GM12878 (cell line): ENCODE measurements around the gene CMTM3. TPM values are rescaled to one million over a fixed set of nuclear protein-coding genes. Genes with fewer than 3 reads are reported as not detected.

Source experiments
- ATAC-seq: fragments of 200-7000 bp; cut with Tn5 transposase; 3 replicates; pipeline ENCODE4 v1.9.1; 2020; ENCODE audit warnings: mild to moderate bottlenecking, moderate library complexity
- BruUV-seq: library from RNA; stranded (reverse); fragments of 400-500 nt; replicated peaks from 2 replicates; lab custom pipeline; 2021; lab: Mats Ljungman, UMichigan
- CTCF ChIA-PET: fragments of 300-600 bp; sonication (Branson Sonifier 250); formaldehyde crosslinking; extraction: SDS; loops from one replicate; lab custom pipeline; 2021; ENCODE audit warnings: inconsistent platforms; lab: Yijun Ruan, JAX
- POLR2A ChIA-PET: fragments of 350-600 bp; formaldehyde crosslinking; extraction: SDS; loops from one replicate; lab custom pipeline; 2021; ENCODE audit warnings: inconsistent platforms; lab: Charles Lee
- RAD21 ChIA-PET: fragments of 300-600 bp; sonication (Branson Sonifier 250); formaldehyde crosslinking; loops from one replicate; lab custom pipeline; 2023; ENCODE audit warnings: antibody characterized with exemption; ENCODE audit not compliant: unreplicated experiment; lab: Charles Lee
- SMC1A ChIA-PET: fragments of 300-600 bp; sonication (Branson Sonifier 250); formaldehyde crosslinking; loops from one replicate; lab custom pipeline; 2023; ENCODE audit not compliant: unreplicated experiment, uncharacterized antibody; lab: Charles Lee
- DNase-seq: peaks from one replicate; pipeline ENCODE4 v3.0.0-alpha.2; 2011; ENCODE audit warnings: low read depth, low spot score
- FAIRE-seq: peaks from 3 replicates; lab custom pipeline; 2011; peaks lifted over from hg19 to GRCh38; lab: Jason Lieb, UNC
- H2AFZ ChIP-seq: 2 replicates; pipeline ENCODE4 v1.6.0; 2011; ENCODE audit warnings: low read depth, low read length, control low read depth; ENCODE audit not compliant: control insufficient read depth
- H3K27ac ChIP-seq: 2 replicates; pipeline ENCODE4 v1.5.1; 2011; ENCODE audit warnings: control low read depth; ENCODE audit not compliant: control insufficient read depth, insufficient read depth
- H3K27me3 ChIP-seq, 2 experiments: replicated peaks in 1 of 2; 2 replicates each; pipeline versions ENCODE4 v1.6.0 to v1.6.1; 2011; ENCODE audit warnings: low read length in 1 of 2; ENCODE audit not compliant: control insufficient read depth in 2 of 2, insufficient read depth in 2 of 2
- H3K36me3 ChIP-seq, 2 experiments: 2 replicates each; pipeline ENCODE4 v1.5.1; 2011; ENCODE audit warnings: low read length in 1 of 2; ENCODE audit not compliant: control insufficient read depth in 2 of 2, insufficient read depth in 2 of 2
- H3K4me1 ChIP-seq: 2 replicates; pipeline ENCODE4 v1.6.1; 2011; ENCODE audit warnings: mild to moderate bottlenecking, low read length, moderate library complexity, mixed read lengths; ENCODE audit not compliant: control insufficient read depth, insufficient read depth
- H3K4me2 ChIP-seq: 2 replicates; pipeline ENCODE4 v1.6.0; 2011; ENCODE audit warnings: control low read depth; ENCODE audit not compliant: control insufficient read depth, insufficient read depth
- H3K4me3 ChIP-seq: fragments of 200-600 bp; sonication (generic); 2 replicates; pipeline ENCODE4 v1.5.1; 2016
- H3K79me2 ChIP-seq: 2 replicates; pipeline ENCODE4 v1.6.0; 2011; ENCODE audit warnings: low read length; ENCODE audit not compliant: control insufficient read depth, insufficient read depth
- H3K9ac ChIP-seq: 2 replicates; pipeline ENCODE4 v1.8.0; 2011; ENCODE audit warnings: low read length, control low read depth, mixed read lengths; ENCODE audit not compliant: control insufficient read depth, insufficient read depth
- H3K9me3 ChIP-seq: replicated peaks from 3 replicates; pipeline ENCODE4 v1.5.1; 2011; ENCODE audit warnings: mild to moderate bottlenecking, low read length; ENCODE audit not compliant: control insufficient read depth, insufficient read depth
- H4K20me1 ChIP-seq: 2 replicates; pipeline ENCODE4 v1.6.0; 2011; ENCODE audit not compliant: control insufficient read depth, insufficient read depth
- BMI1 ChIP-seq: fragments of 450-650 bp; IDR thresholded peaks from 2 replicates; pipeline ENCODE4 v1.6.1; 2016; ENCODE audit warnings: mild to moderate bottlenecking, moderate library complexity, borderline replicate concordance
- CHD4 ChIP-seq: fragments of 200-600 bp; sonication (generic); IDR thresholded peaks from 2 replicates; pipeline ENCODE4 v1.6.1; 2016; ENCODE audit warnings: mild to moderate bottlenecking
- IRF4 ChIP-seq: IDR thresholded peaks from 2 replicates; pipeline ENCODE4 v1.6.1; 2011; ENCODE audit warnings: low read depth, low read length
- LARP7 ChIP-seq: fragments of 450-650 bp; IDR thresholded peaks from 2 replicates; pipeline ENCODE4 v1.6.1; 2017; ENCODE audit warnings: mild to moderate bottlenecking
- PKNOX1 ChIP-seq: fragments of 450-650 bp; IDR thresholded peaks from 2 replicates; pipeline ENCODE4 v1.6.1; 2016; ENCODE audit warnings: mild to moderate bottlenecking
- POLR2AphosphoS2 ChIP-seq: IDR thresholded peaks from 2 replicates; pipeline ENCODE4 v1.6.1; 2011; ENCODE audit warnings: low read depth, mild to moderate bottlenecking, low read length, improper control_type of control experiment, moderate library complexity
- RUNX3 ChIP-seq: IDR thresholded peaks from 2 replicates; pipeline ENCODE4 v1.6.1; 2012; ENCODE audit warnings: low read length, inconsistent platforms
- SIN3A ChIP-seq: IDR thresholded peaks from 2 replicates; pipeline ENCODE4 v1.6.1; 2012; ENCODE audit warnings: low read depth, low read length, improper control_type of control experiment
- SPI1 ChIP-seq: IDR thresholded peaks from 2 replicates; pipeline ENCODE4 v1.6.1; 2011; ENCODE audit warnings: low read depth, mild to moderate bottlenecking, low read length, moderate library complexity, borderline replicate concordance; ENCODE audit not compliant: insufficient read depth
- USF2 ChIP-seq: IDR thresholded peaks from 2 replicates; pipeline ENCODE4 v1.6.1; 2011; ENCODE audit warnings: low read depth, low read length, improper control_type of control experiment, borderline replicate concordance
- WGBS: methylation state at CpG from one replicate; pipeline ENCODE4 v1.1.6; 2016; ENCODE audit warnings: low lambda C conversion rate; ENCODE audit not compliant: insufficient replicate concordance, insufficient coverage; ENCODE audit errors: missing lambda C conversion rate; 5-methylcytosine and 5-hydroxymethylcytosine counted together
- in situ Hi-C: fragments of 300-500 bp; cut with MboI; formaldehyde crosslinking; loops from 9 replicates; pipeline ENCODE4 v1.14.3; 2018; ENCODE audit warnings: mixed read lengths
- intact Hi-C: fragments of 100-400 bp; cut with micrococcal nuclease; formaldehyde crosslinking; loops from one replicate; pipeline ENCODE4 v1.14.2; 2022; ENCODE audit not compliant: unreplicated experiment
- polyA plus RNA-seq, 11 experiments: library from polyadenylated mRNA; depleted of rRNA in 4 of 11; unstranded in 6 of 11; stranded (reverse) in 5 of 11; fragments of >200 nt; fragmentation: Nextera tagmentation in 4 of 11; fragmentation: Illumina TruSeq in 1 of 11; extraction: Ambion mirVana in 4 of 11; extraction: Trizol in 1 of 11; gene quantifications; 1 replicate in 1 of 11; 2 replicates in 10 of 11; pipeline versions ENCODE4 v1.2.1 to v1.2.3, GENCODE V29; 2011 to 2016; ENCODE audit warnings: inconsistent platforms in 2 of 11, missing spikeins in 2 of 11, low read depth in 1 of 11
- total RNA-seq, 4 experiments: library from RNA; depleted of rRNA in 3 of 4; stranded (reverse); fragments of >200 nt in 3 of 4; fragmentation: Illumina TruSeq in 1 of 4; extraction: Trizol in 1 of 4; gene quantifications; 2 replicates each; pipeline versions ENCODE4 v1.2.1 to v1.2.3, GENCODE V29; 2013 to 2021

CMTM3 gene
- total and polyA plus RNA-seq, 10 of the 15 experiments (the other 5 are each of a cell fraction or from before 2014, with no cell fraction given), result 5.4 to 47.4 (median 28.6) TPM

GRCh38 chr16:66616169-66616568, 11.7 kb downstream of the CMTM3 start:
- ChIA-PET SMC1A (no interaction called here), RAD21 (no interaction called here), CTCF (no interaction called here), POLR2A (no interaction called here)
- in situ Hi-C loops, result no loop called here
- Histone ChIP-seq H3K9me3 (no peaks in the 10 kb centered on the region), H3K27ac (no peak overlapping the region), H3K27me3 (peaks cover 0 to 4% of the 10 kb centered on the region in 2 experiments; a peak in 2 of 4 replicates), H4K20me1 (no peaks in the 10 kb centered on the region), H3K4me1 (no peaks in the 10 kb centered on the region), H3K4me3 (no peak overlapping the region), H3K4me2 (no peak overlapping the region), H2AFZ (no peak overlapping the region), H3K79me2 (no peaks in the 10 kb centered on the region), H3K36me3 (peaks cover 0 to 7% of the 10 kb centered on the region in 2 experiments; a peak in 2 of 4 replicates), H3K9ac (no peak overlapping the region)
- ATAC-seq (no peak), FAIRE-seq (no peak), DNase-seq (no peak)
- TF ChIP-seq CHD4, result no peak
- no peak for TF ChIP-seq RUNX3
- TF ChIP-seq PKNOX1, result no peak
- no peak for TF ChIP-seq USF2
- no peak for TF ChIP-seq LARP7
- TF ChIP-seq POLR2AphosphoS2, result no peak
- no peak for TF ChIP-seq SIN3A
- TF ChIP-seq IRF4, result no peak
- TF ChIP-seq SPI1, result no peak
- no peak for TF ChIP-seq BMI1
- 57% methylated on average over 4 of the region's 4 CpGs for WGBS
- BruUV-seq, result no TSS peak
- intact Hi-C loops, result no loop called here
